ENCODE data around the gene EMILIN2. TPM values are rescaled to one million over a fixed set of nuclear protein-coding genes. Genes with fewer than 3 reads are reported as not detected.

EMILIN2 gene
- total RNA-seq, 1 donor from 2014 or later: 29.6 TPM

- peak overlapping the region; percentile 56 for H3K4me2 ChIP-seq (ENCODE audit: low read length)
- no peak overlapping the region for H2AFZ ChIP-seq (ENCODE audit: low read depth, low read length)
- peaks cover 6% of the 10 kb centered on the region for H3K4me1 ChIP-seq (ENCODE audit: insufficient read depth, low read length)
- H3K27ac ChIP-seq (ENCODE audit: low read depth, low read length): peak overlapping the region; percentile 77
- H3K36me3 ChIP-seq (ENCODE audit: insufficient read depth, low read length): no peaks in the 10 kb centered on the region
- TF ChIP-seq CTCF (IDR thresholded peaks at IDR 0.05; ENCODE audit: insufficient read depth, low read depth, low read length): no peak
- no peaks in the 10 kb centered on the region for H3K79me2 ChIP-seq (ENCODE audit: insufficient read depth, low read length)
- Mint-ChIP-seq H3K27ac (ENCODE audit: unreplicated experiment) (no peak overlapping the region), H3K4me1 (ENCODE audit: low read depth, unreplicated experiment) (no peaks in the 10 kb centered on the region), H3K9me3 (ENCODE audit: unreplicated experiment) (peaks cover 3% of the 10 kb centered on the region), H3K36me3 (ENCODE audit: low read depth, unreplicated experiment) (peaks cover 5% of the 10 kb centered on the region), H3K4me3 (ENCODE audit: unreplicated experiment) (no peak overlapping the region), H3K27me3 (ENCODE audit: low read depth, unreplicated experiment) (no peaks in the 10 kb centered on the region)
- H4K20me1 ChIP-seq (ENCODE audit: insufficient read depth, low read length): no peaks in the 10 kb centered on the region
- no peak for DNase-seq (ENCODE audit: low read depth)
- no peak overlapping the region for H3K4me3 ChIP-seq (ENCODE audit: insufficient read depth, low read depth, low read length)
- H3K9ac ChIP-seq (ENCODE audit: low read length): peak overlapping the region; percentile 61
- FAIRE-seq: no peak
- no peaks in the 10 kb centered on the region for H3K9me3 ChIP-seq (ENCODE audit: insufficient read depth, low read depth, low read length)
- H3K27me3 ChIP-seq (ENCODE audit: insufficient read depth, low read length): no peaks in the 10 kb centered on the region
These were observed 35.4 kb downstream of the EMILIN2 start for GRCh38 chr18:2882201-2882600.

- H3K27me3 ChIP-seq (ENCODE audit: insufficient read depth, low read length): no peaks in the 10 kb centered on the region
- no peaks in the 10 kb centered on the region for H4K20me1 ChIP-seq (ENCODE audit: insufficient read depth, low read length)
- no peaks in the 10 kb centered on the region for H3K79me2 ChIP-seq (ENCODE audit: insufficient read depth, low read length)
- FAIRE-seq (no peak), DNase-seq (ENCODE audit: low read depth) (no peak)
- no peak overlapping the region for H3K4me3 ChIP-seq (ENCODE audit: insufficient read depth, low read depth, low read length)
- H3K27ac Mint-ChIP-seq (ENCODE audit: unreplicated experiment): no peak overlapping the region
- H2AFZ ChIP-seq (ENCODE audit: low read depth, low read length): no peak overlapping the region
- H3K36me3 Mint-ChIP-seq (ENCODE audit: low read depth, unreplicated experiment): peaks cover 9% of the 10 kb centered on the region
- H3K27me3 Mint-ChIP-seq (ENCODE audit: low read depth, unreplicated experiment): no peaks in the 10 kb centered on the region
- H3K9ac ChIP-seq (ENCODE audit: low read length): no peak overlapping the region
- H3K9me3 ChIP-seq (ENCODE audit: insufficient read depth, low read depth, low read length): no peaks in the 10 kb centered on the region
- TF ChIP-seq CTCF (IDR thresholded peaks at IDR 0.05; ENCODE audit: insufficient read depth, low read depth, low read length) (no peak), EZH2 (IDR thresholded peaks at IDR 0.05; ENCODE audit: insufficient read depth, low read length) (no peak)
- peaks cover 6% of the 10 kb centered on the region for H3K4me1 ChIP-seq (ENCODE audit: insufficient read depth, low read length)
- H3K9me3 Mint-ChIP-seq (ENCODE audit: unreplicated experiment): peaks cover 6% of the 10 kb centered on the region
- no peaks in the 10 kb centered on the region for H3K36me3 ChIP-seq (ENCODE audit: insufficient read depth, low read length)
- no peaks in the 10 kb centered on the region for H3K4me1 Mint-ChIP-seq (ENCODE audit: low read depth, unreplicated experiment)
- no peak overlapping the region for H3K27ac ChIP-seq (ENCODE audit: low read depth, low read length)
- no peak overlapping the region for H3K4me2 ChIP-seq (ENCODE audit: low read length)
- no peak overlapping the region for H3K4me3 Mint-ChIP-seq (ENCODE audit: unreplicated experiment)
These were observed 36.4 kb downstream of the EMILIN2 start for GRCh38 chr18:2883076-2883735.

GRCh38 chr18:2884706-2885285 lies 38.0 kb downstream of the EMILIN2 start:
- peaks cover 10% of the 10 kb centered on the region for H3K36me3 Mint-ChIP-seq (ENCODE audit: low read depth, unreplicated experiment)
- no peaks in the 10 kb centered on the region for H3K27me3 ChIP-seq (ENCODE audit: insufficient read depth, low read length)
- H3K4me2 ChIP-seq (ENCODE audit: low read length): no peak overlapping the region
- no peak for DNase-seq (ENCODE audit: low read depth)
- H2AFZ ChIP-seq (ENCODE audit: low read depth, low read length): no peak overlapping the region
- peaks cover 6% of the 10 kb centered on the region for H3K9me3 Mint-ChIP-seq (ENCODE audit: unreplicated experiment)
- H3K4me3 ChIP-seq (ENCODE audit: insufficient read depth, low read depth, low read length): no peak overlapping the region
- H4K20me1 ChIP-seq (ENCODE audit: insufficient read depth, low read length): no peaks in the 10 kb centered on the region
- no peaks in the 10 kb centered on the region for H3K36me3 ChIP-seq (ENCODE audit: insufficient read depth, low read length)
- no peak for FAIRE-seq
- H3K27ac Mint-ChIP-seq (ENCODE audit: unreplicated experiment): no peak overlapping the region
- TF ChIP-seq CTCF (IDR thresholded peaks at IDR 0.05; ENCODE audit: insufficient read depth, low read depth, low read length) (no peak), EZH2 (IDR thresholded peaks at IDR 0.05; ENCODE audit: insufficient read depth, low read length) (no peak)
- no peak overlapping the region for H3K4me3 Mint-ChIP-seq (ENCODE audit: unreplicated experiment)
- H3K79me2 ChIP-seq (ENCODE audit: insufficient read depth, low read length): no peaks in the 10 kb centered on the region
- H3K4me1 ChIP-seq (ENCODE audit: insufficient read depth, low read length): peaks cover 6% of the 10 kb centered on the region
- H3K4me1 Mint-ChIP-seq (ENCODE audit: low read depth, unreplicated experiment): no peaks in the 10 kb centered on the region
- H3K27me3 Mint-ChIP-seq (ENCODE audit: low read depth, unreplicated experiment): no peaks in the 10 kb centered on the region
- H3K9me3 ChIP-seq (ENCODE audit: insufficient read depth, low read depth, low read length): no peaks in the 10 kb centered on the region
- no peak overlapping the region for H3K9ac ChIP-seq (ENCODE audit: low read length)
- H3K27ac ChIP-seq (ENCODE audit: low read depth, low read length): no peak overlapping the region

Data from astrocyte (in vitro differentiated cells and primary cell).